DMS79 (cell line): ENCODE data around the gene CASKIN2.
"Not testable (repeated sequence)": the region's sequence is repeated elsewhere in the genome, so short reads cannot be mapped to it uniquely, and the experiment has no call there.

Experiments
- DNase-seq: peaks from one replicate; lab custom pipeline; 2025; lab: John Stamatoyannopoulos, UW

Gene CASKIN2

GRCh38 chr17:75463603-75464002, 51.7 kb downstream of the CASKIN2 start:
- DNase-seq: no peak

DNA sequence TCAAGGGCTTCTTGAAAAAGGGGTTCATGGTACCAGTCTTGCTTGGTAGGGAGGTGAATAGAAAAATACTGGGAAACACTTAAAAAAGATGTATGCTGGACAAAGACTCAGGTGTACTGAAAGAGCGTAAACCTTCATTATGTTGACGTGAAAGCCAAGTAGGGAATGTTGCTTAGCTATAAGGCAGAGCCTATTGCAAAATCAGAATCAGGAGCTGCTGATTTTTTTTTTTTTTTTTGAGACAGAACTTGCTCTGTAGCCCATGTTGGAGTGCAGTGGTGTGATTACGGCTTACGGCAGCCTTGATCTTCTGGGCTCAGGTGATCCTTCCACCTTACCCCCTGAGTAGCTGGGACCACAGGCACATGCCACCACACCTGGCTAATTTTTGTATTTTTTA, 55.0 kb downstream of the CASKIN2 start:
- no peak for DNase-seq

DNA sequence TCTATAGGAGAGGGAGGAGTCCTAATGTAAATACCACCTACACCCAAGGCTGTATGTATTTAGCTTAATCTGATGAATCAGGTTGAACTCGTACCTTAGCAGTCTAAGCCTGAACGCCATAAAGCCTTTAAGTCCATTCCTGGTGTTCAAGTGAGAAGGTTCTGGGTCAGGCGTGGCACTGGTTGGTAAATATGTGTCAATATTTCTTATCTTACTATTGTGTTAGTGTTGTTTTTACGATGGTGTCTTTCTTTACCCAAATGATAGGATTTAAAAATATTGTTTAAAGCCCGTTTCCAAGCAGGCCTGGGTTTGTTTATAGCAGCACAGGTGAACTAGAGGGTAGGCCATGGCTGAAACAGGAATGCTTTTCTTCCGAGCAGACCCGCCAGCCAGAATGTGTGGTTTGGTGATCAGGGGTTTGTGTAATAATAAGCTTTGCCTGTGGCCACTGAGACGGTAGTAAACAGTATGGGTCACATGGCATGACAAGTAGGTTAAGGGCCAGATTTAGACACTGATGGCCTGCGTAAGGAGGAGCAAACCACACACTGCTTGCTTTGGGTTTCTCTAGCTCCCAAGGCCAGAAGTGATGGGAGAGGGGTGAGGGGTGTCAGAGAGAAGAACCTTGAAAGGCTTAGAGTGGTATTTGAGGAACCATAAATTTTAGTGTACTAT, 55.6 kb downstream of the CASKIN2 start:
- no peak for DNase-seq

DNA sequence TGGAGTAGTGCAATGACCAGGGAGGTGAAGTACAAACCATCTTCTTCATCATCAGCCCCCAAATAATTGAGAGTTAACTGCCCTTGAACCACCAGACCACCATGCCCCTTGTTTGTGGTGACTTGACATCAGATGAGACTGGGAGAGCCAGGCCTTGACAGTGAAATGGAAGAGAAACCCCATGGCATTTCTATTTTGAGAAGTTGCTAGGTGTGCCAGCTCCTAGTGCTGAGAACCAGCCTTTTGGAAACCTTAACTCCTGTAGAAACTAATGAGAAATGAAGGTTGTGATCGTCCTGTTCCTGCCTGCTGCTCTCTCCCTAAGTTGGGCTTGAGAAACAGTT, 56.1 kb downstream of the CASKIN2 start:
- DNase-seq: no peak

- peak; percentile 24 for DNase-seq
Observed at GRCh38 chr17:75457047-75457654, 58.2 kb downstream of the CASKIN2 start.

DNA sequence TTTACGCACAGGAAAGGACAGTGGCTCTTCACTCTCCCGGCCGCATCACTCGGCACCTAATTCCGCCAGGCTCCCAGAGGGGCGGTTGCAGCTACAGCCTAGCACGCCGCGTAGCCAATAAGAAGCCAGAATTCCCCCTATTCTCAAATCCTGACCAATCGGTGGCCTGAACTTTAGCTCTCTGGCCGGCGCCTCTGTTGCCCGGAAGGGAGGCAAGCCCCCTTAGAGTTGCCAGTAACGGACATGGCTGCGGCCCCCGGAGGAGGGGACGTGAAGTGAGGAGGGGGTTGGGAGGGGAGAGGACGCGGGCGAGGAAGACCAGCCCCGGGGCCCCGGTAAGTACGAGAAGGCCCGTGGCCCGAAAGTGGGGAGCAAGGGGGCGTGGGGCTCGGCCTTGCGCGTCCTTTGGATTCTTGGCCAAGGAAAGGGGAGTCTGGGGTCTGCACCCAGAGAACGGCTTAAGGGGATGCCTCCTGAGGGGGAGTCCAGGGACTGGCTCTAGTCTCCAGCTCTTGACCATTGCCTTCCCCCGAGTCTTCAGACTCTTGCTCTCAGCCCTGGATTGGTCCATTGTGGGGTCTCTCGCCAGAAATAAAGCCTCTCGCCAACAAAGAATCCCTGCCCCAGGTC, 58.8 kb downstream of the CASKIN2 start, which contains the start of gene TMEM94:
TMEM94 (plus strand) TSS at position 219 of the 630 bp plus-strand sequence. CDS start 15,271 bp downstream, outside the sequence.
- peak; percentile 88 for DNase-seq

DNA sequence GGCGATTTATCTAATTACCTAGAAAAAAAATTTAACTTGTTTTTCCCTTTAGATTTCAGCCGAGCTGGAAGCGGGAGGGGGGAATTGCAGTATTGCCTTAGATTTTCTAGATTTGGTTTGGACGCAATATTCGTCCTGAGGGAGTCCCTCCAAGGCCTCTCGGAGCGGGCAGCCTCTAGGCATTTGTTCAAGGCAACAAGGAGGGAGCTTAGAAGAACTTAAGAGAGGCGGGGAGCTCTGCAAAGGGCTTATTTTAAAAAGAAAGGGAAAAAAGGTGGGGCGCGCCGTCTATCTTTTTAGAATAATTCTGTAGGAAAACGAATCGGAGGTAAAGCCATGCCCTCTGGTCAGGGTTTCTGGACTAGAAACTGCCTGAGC, 59.3 kb downstream of the CASKIN2 start:
- DNase-seq: no peak

DNA sequence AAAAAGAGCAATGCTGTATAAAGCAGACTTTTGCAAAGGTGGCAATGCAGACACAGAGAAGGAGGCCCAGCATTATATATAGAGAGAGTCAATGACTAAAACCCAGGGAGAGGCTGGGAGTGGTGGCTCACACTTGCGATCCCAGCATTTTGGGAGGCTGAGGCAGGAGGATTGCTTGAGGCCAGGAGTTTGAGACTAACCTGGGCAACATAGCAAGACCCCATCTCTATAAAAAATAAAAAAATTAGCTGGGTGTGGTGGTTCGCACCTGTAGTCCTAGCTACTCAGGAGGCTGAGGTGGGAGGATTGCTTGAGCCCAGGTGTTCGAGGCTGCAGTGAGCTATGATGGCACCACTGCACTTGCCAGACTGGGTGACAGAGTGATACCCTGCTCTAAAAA, 60.7 kb downstream of the CASKIN2 start:
- DNase-seq: not testable (repeated sequence)

DNA sequence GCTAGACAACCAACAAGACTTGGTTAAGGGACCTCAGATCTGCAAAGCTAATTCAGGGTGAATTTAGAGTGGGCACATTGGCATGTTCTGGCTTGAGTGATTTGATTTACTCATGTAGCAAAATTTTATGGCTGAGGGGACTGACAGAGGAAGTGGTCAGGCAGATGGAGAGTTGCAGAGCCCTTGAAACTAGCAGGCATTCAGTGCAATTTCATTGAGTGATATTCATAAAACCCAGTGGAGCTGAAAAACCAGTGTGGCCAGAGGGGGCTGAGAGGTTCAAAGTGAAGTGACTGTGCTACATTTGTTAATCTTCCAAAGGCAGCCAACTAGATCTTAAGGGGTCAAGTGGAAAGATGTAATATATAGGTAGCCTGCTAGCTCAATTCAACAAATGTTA, 61.1 kb downstream of the CASKIN2 start:
- peak; percentile 89 for DNase-seq

GRCh38 chr17:75450270-75450669, 65.1 kb downstream of the CASKIN2 start:
- no peak for DNase-seq
